Measurements from ENCODE around the gene HEXD. TPM values are rescaled to one million over a fixed set of nuclear protein-coding genes. Genes with fewer than 3 reads are reported as not detected.
A peak's percentile ranks its signal among the peaks of the same experiment; 100 is the strongest.

HEXD gene
- total and polyA plus RNA-seq, 11 donors, result 9.9 to 24.1 (median 15.1) TPM

GRCh38 chr17:82424863-82425159, 6.7 kb downstream of the HEXD start:
- Histone ChIP-seq H3K27me3 (no peaks in the 10 kb centered on the region), H3K36me3 (peaks cover 0 to 21% (median 3%) of the 10 kb centered on the region in 9 donors), H3K9me3 (peaks cover 0 to 12% (median 0%) of the 10 kb centered on the region in 12 donors), H3K27ac (no peak overlapping the region), H3K4me1 (peaks cover 0 to 7% (median 0%) of the 10 kb centered on the region in 12 donors), H3K4me3 (no peak overlapping the region)
- WGBS, 4 donors, result 90 to 98% (median 97%) methylated on average over 2 of the region's 2 CpGs
- TF ChIP-seq, protein P1, sequence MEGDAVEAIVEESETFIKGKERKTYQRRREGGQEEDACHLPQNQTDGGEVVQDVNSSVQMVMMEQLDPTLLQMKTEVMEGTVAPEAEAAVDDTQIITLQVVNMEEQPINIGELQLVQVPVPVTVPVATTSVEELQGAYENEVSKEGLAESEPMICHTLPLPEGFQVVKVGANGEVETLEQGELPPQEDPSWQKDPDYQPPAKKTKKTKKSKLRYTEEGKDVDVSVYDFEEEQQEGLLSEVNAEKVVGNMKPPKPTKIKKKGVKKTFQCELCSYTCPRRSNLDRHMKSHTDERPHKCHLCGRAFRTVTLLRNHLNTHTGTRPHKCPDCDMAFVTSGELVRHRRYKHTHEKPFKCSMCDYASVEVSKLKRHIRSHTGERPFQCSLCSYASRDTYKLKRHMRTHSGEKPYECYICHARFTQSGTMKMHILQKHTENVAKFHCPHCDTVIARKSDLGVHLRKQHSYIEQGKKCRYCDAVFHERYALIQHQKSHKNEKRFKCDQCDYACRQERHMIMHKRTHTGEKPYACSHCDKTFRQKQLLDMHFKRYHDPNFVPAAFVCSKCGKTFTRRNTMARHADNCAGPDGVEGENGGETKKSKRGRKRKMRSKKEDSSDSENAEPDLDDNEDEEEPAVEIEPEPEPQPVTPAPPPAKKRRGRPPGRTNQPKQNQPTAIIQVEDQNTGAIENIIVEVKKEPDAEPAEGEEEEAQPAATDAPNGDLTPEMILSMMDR (IDR thresholded peaks at IDR 0.05), result no peak
- TF ChIP-seq POLR2A (IDR thresholded peaks at IDR 0.05), result no peak
- intact Hi-C loops (cut with DNase I), result loop anchor here in 1 of 10 donors (10.0 kb wide), 1 partner anchor 220 kb away; no protein-coding TSS in a partner anchor
- DNase-seq, result no peak
- no peak for ATAC-seq

- H3K4me3 ChIP-seq, result no peak overlapping the region
- TF ChIP-seq, protein P1 (IDR thresholded peaks at IDR 0.05), result no peak
- no peak for TF ChIP-seq POLR2A (IDR thresholded peaks at IDR 0.05)
- H3K27me3 ChIP-seq, result no peaks in the 10 kb centered on the region
- no peak overlapping the region for H3K27ac ChIP-seq
- H3K36me3 ChIP-seq, result peaks cover 0 to 22% (median 4%) of the 10 kb centered on the region in 9 donors
- intact Hi-C loops (cut with DNase I), result loop anchor here in 1 of 10 donors (10.0 kb wide), 1 partner anchor 224 kb away; no protein-coding TSS in a partner anchor
- H3K9me3 ChIP-seq, result no peaks in the 10 kb centered on the region
- no peak for ATAC-seq
- peaks cover 0 to 4% (median 0%) of the 10 kb centered on the region in 12 donors for H3K4me1 ChIP-seq
- DNase-seq, result no peak
- WGBS, 4 donors, result 92 to 98% (median 95%) methylated on average over 3 of the region's 3 CpGs
Observed at GRCh38 chr17:82428546-82428945, 10.4 kb downstream of the HEXD start.

DNA sequence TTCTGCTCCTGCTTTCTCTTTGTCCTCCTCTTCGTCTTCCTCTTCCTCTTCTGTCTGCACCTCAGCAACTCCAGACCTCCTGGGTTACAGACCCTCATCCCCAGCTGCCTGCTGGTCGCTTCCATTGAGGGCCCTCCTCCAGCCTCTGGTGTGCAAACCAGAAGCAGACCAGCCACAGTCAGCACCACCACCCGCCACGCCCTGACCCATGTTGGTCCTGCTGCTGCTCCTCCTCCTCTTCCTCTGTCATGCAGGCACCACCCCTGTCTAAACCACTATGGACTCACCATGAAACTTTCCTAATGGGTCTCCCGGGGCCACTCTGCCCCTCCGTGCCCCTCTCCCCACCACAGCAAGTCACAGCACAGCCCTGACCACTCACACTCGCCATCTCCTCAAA, 11.7 kb downstream of the HEXD start:
- intact Hi-C loops (cut with DNase I), result loop anchor here in 1 of 10 donors (10.0 kb wide), 1 partner anchor 225 kb away; no protein-coding TSS in a partner anchor
- no peak for TF ChIP-seq POLR2A (IDR thresholded peaks at IDR 0.05)
- TF ChIP-seq, protein P1 (IDR thresholded peaks at IDR 0.05), result no peak
- peak in 1 of 5 donors; percentile 33 for DNase-seq
- no peak overlapping the region for H3K27ac ChIP-seq
- WGBS, 4 donors, result 76 to 90% (median 87%) methylated on average over 7 of the region's 7 CpGs
- no peaks in the 10 kb centered on the region for H3K9me3 ChIP-seq
- peak in 1 of 4 donors; percentile 23 for ATAC-seq
- H3K4me1 ChIP-seq, result peaks cover 0 to 10% (median 0%) of the 10 kb centered on the region in 12 donors
- peaks cover 0 to 25% (median 5%) of the 10 kb centered on the region in 9 donors for H3K36me3 ChIP-seq
- H3K4me3 ChIP-seq, result no peak overlapping the region
- H3K27me3 ChIP-seq, result no peaks in the 10 kb centered on the region

DNA sequence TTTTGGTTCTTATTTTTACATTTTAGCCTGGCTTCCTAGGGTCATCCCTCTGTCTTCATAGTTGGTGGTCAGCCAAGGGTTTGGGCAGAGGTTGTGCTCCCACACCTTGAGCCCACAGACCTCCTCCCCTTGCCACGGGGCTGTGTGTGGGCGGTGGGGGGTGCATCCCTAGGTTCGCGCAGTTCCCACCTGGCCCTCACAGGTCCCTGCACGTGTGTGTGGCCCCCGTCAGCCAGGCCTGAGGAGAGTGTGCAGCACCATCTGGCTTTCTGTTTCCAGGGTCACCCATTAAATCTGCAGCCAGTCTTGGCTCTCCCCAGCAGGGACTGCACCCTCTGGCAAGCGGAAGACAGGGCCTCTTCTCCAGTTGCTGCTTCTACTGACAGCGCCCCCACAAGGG, 13.9 kb downstream of the HEXD start:
- intact Hi-C loops (cut with DNase I), result no loop called here
- Histone ChIP-seq H3K9me3 (no peaks in the 10 kb centered on the region), H3K36me3 (peaks cover 0 to 41% (median 12%) of the 10 kb centered on the region in 9 donors), H3K27ac (no peak overlapping the region), H3K4me1 (peaks cover 0 to 11% (median 0%) of the 10 kb centered on the region in 12 donors), H3K4me3 (no peak overlapping the region), H3K27me3 (no peaks in the 10 kb centered on the region)
- WGBS, 4 donors, result 76 to 88% (median 85%) methylated on average over 8 of the region's 8 CpGs
- DNase-seq (peak in 1 of 5 donors; percentile 11), ATAC-seq (no peak)
- TF ChIP-seq, protein P1 (IDR thresholded peaks at IDR 0.05), result no peak
- TF ChIP-seq POLR2A (IDR thresholded peaks at IDR 0.05), result no peak
